Mesothelial cell of epicardium (in vitro differentiated cells): ENCODE measurements around the gene SLC6A12. TPM values are rescaled to one million over a fixed set of nuclear protein-coding genes. Genes with fewer than 3 reads are reported as not detected.

Experiments
- DNase-seq, 2 experiments: peaks; one replicate each; pipeline ENCODE4 v3.0.0; 2021; ENCODE audit warnings: low spot score in 2 of 2; ENCODE audit not compliant: unreplicated experiment in 2 of 2
- H3K27ac Mint-ChIP-seq: 2 replicates; pipeline ENCODE4 v1.8.0; 2021; ENCODE audit warnings: mixed read lengths
- H3K27me3 Mint-ChIP-seq: 2 replicates; pipeline ENCODE4 v1.8.0; 2021; ENCODE audit warnings: low read depth, mixed read lengths
- H3K36me3 Mint-ChIP-seq: 2 replicates; pipeline ENCODE4 v1.8.0; 2021; ENCODE audit warnings: mixed read lengths
- H3K4me1 Mint-ChIP-seq: 2 replicates; pipeline ENCODE4 v1.8.0; 2021; ENCODE audit warnings: mixed read lengths
- H3K4me3 Mint-ChIP-seq: 2 replicates; pipeline ENCODE4 v1.8.0; 2021; ENCODE audit warnings: mild to moderate bottlenecking, moderate library complexity, mixed read lengths
- H3K9me3 Mint-ChIP-seq: 2 replicates; pipeline ENCODE4 v1.8.0; 2021; ENCODE audit warnings: mixed read lengths
- CTCF ChIP-seq: fragments of 200-600 bp; sonication (generic); IDR thresholded peaks from one replicate; pipeline ENCODE4 v1.5.0; 2021; ENCODE audit warnings: antibody characterized with exemption; ENCODE audit not compliant: unreplicated experiment
- total RNA-seq: library from RNA; stranded (reverse); gene quantifications from 3 replicates; pipeline ENCODE4 v1.2.1, GENCODE V29; 2021

Gene SLC6A12
- total RNA-seq, 1 donor from 2014 or later, result 0.29 TPM

- no peak for TF ChIP-seq CTCF
- H3K27ac Mint-ChIP-seq, result no peak overlapping the region
- no peaks in the 10 kb centered on the region for H3K9me3 Mint-ChIP-seq
- peaks cover 8% of the 10 kb centered on the region for H3K4me1 Mint-ChIP-seq
- no peak overlapping the region for H3K4me3 Mint-ChIP-seq
- no peaks in the 10 kb centered on the region for H3K36me3 Mint-ChIP-seq
- no peak for DNase-seq
- H3K27me3 Mint-ChIP-seq, result peaks cover 30% of the 10 kb centered on the region
Measured at GRCh38 chr12:224330-224729, 10.4 kb upstream of the SLC6A12 start.

GRCh38 chr12:223841-224240 lies 9.9 kb upstream of the SLC6A12 start:
- Mint-ChIP-seq H3K4me3 (no peak overlapping the region), H3K4me1 (peaks cover 10% of the 10 kb centered on the region), H3K27ac (no peak overlapping the region), H3K27me3 (peaks cover 25% of the 10 kb centered on the region), H3K9me3 (no peaks in the 10 kb centered on the region), H3K36me3 (no peaks in the 10 kb centered on the region)
- no peak for TF ChIP-seq CTCF
- DNase-seq, result no peak

- Mint-ChIP-seq H3K27me3 (peaks cover 9% of the 10 kb centered on the region), H3K36me3 (no peaks in the 10 kb centered on the region), H3K4me1 (peaks cover 10% of the 10 kb centered on the region), H3K27ac (no peak overlapping the region), H3K9me3 (no peaks in the 10 kb centered on the region), H3K4me3 (no peak overlapping the region)
- TF ChIP-seq CTCF, result no peak
- DNase-seq, result no peak
Measured at GRCh38 chr12:221736-222135, 7.8 kb upstream of the SLC6A12 start.

GRCh38 chr12:220946-221550 lies 7.1 kb upstream of the SLC6A12 start:
- Mint-ChIP-seq H3K9me3 (no peaks in the 10 kb centered on the region), H3K4me1 (peaks cover 10% of the 10 kb centered on the region), H3K27me3 (peaks cover 8% of the 10 kb centered on the region), H3K36me3 (no peaks in the 10 kb centered on the region), H3K4me3 (no peak overlapping the region), H3K27ac (no peak overlapping the region)
- no peak for DNase-seq
- no peak for TF ChIP-seq CTCF

GRCh38 chr12:220491-220890 lies 6.5 kb upstream of the SLC6A12 start:
- DNase-seq, result no peak
- no peak overlapping the region for H3K27ac Mint-ChIP-seq
- no peak for TF ChIP-seq CTCF
- H3K36me3 Mint-ChIP-seq, result no peaks in the 10 kb centered on the region
- peaks cover 11% of the 10 kb centered on the region for H3K27me3 Mint-ChIP-seq
- no peaks in the 10 kb centered on the region for H3K9me3 Mint-ChIP-seq
- no peak overlapping the region for H3K4me3 Mint-ChIP-seq
- peaks cover 10% of the 10 kb centered on the region for H3K4me1 Mint-ChIP-seq
